Loucy (cell line): Measurements from ENCODE around the gene HRH1.

Experiments used
- H2AFZ ChIP-seq: fragments of 200-600 bp; sonication (generic); 2 replicates; pipeline ENCODE4 v1.6.0; 2016; ENCODE audit warnings: antibody characterized with exemption, mild to moderate bottlenecking, low read length, moderate library complexity
- H3F3A ChIP-seq: fragments of 200-600 bp; 2 replicates; pipeline ENCODE4 v1.6.0; 2016; ENCODE audit warnings: antibody characterized with exemption, low read depth, mild to moderate bottlenecking
- H3K27me3 ChIP-seq: fragments of 200-600 bp; sonication (generic); 2 replicates; pipeline ENCODE4 v1.6.1; 2014; ENCODE audit warnings: low read length, mild to moderate bottlenecking; ENCODE audit not compliant: insufficient read depth, poor library complexity, severe bottlenecking
- H3K36me3 ChIP-seq: fragments of 200-600 bp; sonication (generic); 2 replicates; pipeline ENCODE4 v1.6.1; 2016; ENCODE audit warnings: low read length; ENCODE audit not compliant: insufficient read depth
- H3K4me1 ChIP-seq: fragments of 200-600 bp; sonication (generic); 2 replicates; pipeline ENCODE4 v1.5.1; 2014; ENCODE audit warnings: low read length, mild to moderate bottlenecking; ENCODE audit not compliant: insufficient read depth, poor library complexity, severe bottlenecking
- H3K4me2 ChIP-seq: fragments of 200-600 bp; sonication (generic); 2 replicates; pipeline ENCODE4 v1.6.0; 2014; ENCODE audit warnings: antibody characterized with exemption, low read length, low read depth, mild to moderate bottlenecking; ENCODE audit not compliant: poor library complexity, severe bottlenecking
- H3K4me3 ChIP-seq: fragments of 200-600 bp; sonication (generic); 2 replicates; pipeline ENCODE4 v1.5.1; 2014; ENCODE audit warnings: low read length, mild to moderate bottlenecking, mixed read lengths; ENCODE audit not compliant: poor library complexity, severe bottlenecking
- H3K79me2 ChIP-seq: fragments of 200-600 bp; sonication (generic); 2 replicates; pipeline ENCODE4 v1.6.1; 2014; ENCODE audit warnings: low read length; ENCODE audit not compliant: insufficient read depth
- H3K9ac ChIP-seq: fragments of 200-600 bp; sonication (generic); 2 replicates; pipeline ENCODE4 v1.6.0; 2014; ENCODE audit warnings: mild to moderate bottlenecking, low read depth, low read length, moderate library complexity; ENCODE audit not compliant: poor library complexity, severe bottlenecking
- H3K9me2 ChIP-seq: fragments of 200-600 bp; sonication (generic); replicated peaks from 2 replicates; pipeline ENCODE4 v1.6.1; 2016; ENCODE audit warnings: low read depth, low read length, mixed read lengths
- H3K9me3 ChIP-seq: fragments of 200-600 bp; sonication (generic); 2 replicates; pipeline ENCODE4 v1.6.1; 2014; ENCODE audit warnings: mild to moderate bottlenecking, antibody characterized with exemption, low read length, low read depth; ENCODE audit not compliant: insufficient read depth
- H4K20me1 ChIP-seq: fragments of 200-600 bp; sonication (generic); 2 replicates; pipeline ENCODE4 v1.6.0; 2014; ENCODE audit warnings: antibody characterized with exemption, low read length, mild to moderate bottlenecking; ENCODE audit not compliant: insufficient read depth, poor library complexity, severe bottlenecking
- CTCF ChIP-seq: fragments of 200-600 bp; sonication (generic); conservative IDR thresholded peaks from 2 replicates; pipeline ENCODE4 v1.5.1; 2014; ENCODE audit warnings: mild to moderate bottlenecking, antibody characterized with exemption, low read length
- EZH2phosphoT487 ChIP-seq: fragments of 200-600 bp; IDR thresholded peaks from 2 replicates; pipeline ENCODE4 v1.6.1; 2018; ENCODE audit warnings: antibody characterized with exemption, mild to moderate bottlenecking, moderate library complexity, borderline replicate concordance

HRH1 gene

DNA sequence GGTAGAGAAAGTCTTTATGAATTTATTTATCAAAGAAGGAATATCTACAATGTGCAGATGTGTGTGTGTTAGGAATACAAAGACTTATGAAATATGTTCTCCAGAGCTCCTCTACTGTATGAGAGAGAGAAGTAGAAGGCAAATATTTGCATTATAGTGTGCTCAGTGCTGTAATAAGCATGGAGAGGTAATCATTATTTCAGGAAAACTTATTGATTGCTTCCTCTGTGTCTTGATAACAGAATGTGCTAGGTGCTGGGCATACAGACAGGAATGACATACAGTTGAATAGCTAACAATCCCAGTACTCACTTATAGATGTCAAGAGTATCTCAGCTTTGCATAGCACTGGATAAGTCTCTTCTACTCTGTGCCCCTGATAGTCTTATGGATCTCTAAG lies 148.2 kb downstream of the HRH1 start:
- Histone ChIP-seq H3K4me2 (no peak overlapping the region), H3K9ac (no peak overlapping the region), H3K4me1 (peaks cover 23% of the 10 kb centered on the region), H3K27me3 (no peaks in the 10 kb centered on the region), H3K9me2 (no peaks in the 10 kb centered on the region), H2AFZ (no peak overlapping the region), H3K36me3 (peaks cover 30% of the 10 kb centered on the region; the same call in 1 of the 2 replicates), H3K4me3 (no peak overlapping the region), H3K79me2 (no peaks in the 10 kb centered on the region), H3F3A (no peaks in the 10 kb centered on the region), H3K9me3 (no peaks in the 10 kb centered on the region), H4K20me1 (no peaks in the 10 kb centered on the region)
- no peak for TF ChIP-seq EZH2phosphoT487
- no peak for TF ChIP-seq CTCF

GRCh38 chr3:11304175-11304574 lies 149.9 kb downstream of the HRH1 start:
- no peak overlapping the region for H3K9ac ChIP-seq
- no peaks in the 10 kb centered on the region for H3K9me3 ChIP-seq
- H3K36me3 ChIP-seq = peaks cover 41% of the 10 kb centered on the region; the same call in 1 of the 2 replicates
- no peak overlapping the region for H3K4me2 ChIP-seq
- H3K79me2 ChIP-seq = no peaks in the 10 kb centered on the region
- no peaks in the 10 kb centered on the region for H3K9me2 ChIP-seq
- H3K4me1 ChIP-seq = peaks cover 26% of the 10 kb centered on the region
- no peaks in the 10 kb centered on the region for H3K27me3 ChIP-seq
- TF ChIP-seq CTCF (no peak), EZH2phosphoT487 (no peak)
- no peaks in the 10 kb centered on the region for H4K20me1 ChIP-seq
- no peaks in the 10 kb centered on the region for H3F3A ChIP-seq
- no peak overlapping the region for H3K4me3 ChIP-seq
- no peak overlapping the region for H2AFZ ChIP-seq

DNA sequence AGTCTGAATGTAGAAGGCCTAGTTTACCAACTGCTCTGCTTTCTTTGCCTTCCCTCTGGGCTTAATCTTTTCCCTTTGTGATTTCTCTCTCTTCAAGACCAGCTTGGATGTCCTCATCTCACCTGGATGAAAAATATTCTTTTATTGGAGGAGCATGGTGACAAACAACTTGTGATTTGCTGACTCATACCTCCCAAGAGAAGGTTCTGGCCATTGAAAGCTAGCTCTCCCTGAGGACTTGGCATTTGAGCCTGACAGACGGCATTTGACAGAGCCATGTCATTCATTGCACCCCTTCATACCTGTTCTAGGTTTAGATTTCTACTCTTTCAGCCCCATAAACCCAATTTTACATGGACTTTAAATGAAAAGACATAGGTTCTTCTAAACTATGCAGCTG lies 151.2 kb downstream of the HRH1 start:
- no peaks in the 10 kb centered on the region for H3K27me3 ChIP-seq
- no peak overlapping the region for H2AFZ ChIP-seq
- TF ChIP-seq CTCF (no peak), EZH2phosphoT487 (no peak)
- H3K9me2 ChIP-seq = no peaks in the 10 kb centered on the region
- H3K79me2 ChIP-seq = no peaks in the 10 kb centered on the region
- H4K20me1 ChIP-seq = no peaks in the 10 kb centered on the region
- H3K4me3 ChIP-seq = no peak overlapping the region
- no peaks in the 10 kb centered on the region for H3F3A ChIP-seq
- peaks cover 26% of the 10 kb centered on the region for H3K4me1 ChIP-seq
- no peak overlapping the region for H3K9ac ChIP-seq
- no peaks in the 10 kb centered on the region for H3K9me3 ChIP-seq
- H3K4me2 ChIP-seq = no peak overlapping the region
- peaks cover 33% of the 10 kb centered on the region; the same call in 1 of the 2 replicates for H3K36me3 ChIP-seq
